K562 (cell line): ENCODE measurements around the gene CTCFL. TPM values are rescaled to one million over a fixed set of nuclear protein-coding genes. Genes with fewer than 3 reads are reported as not detected.

Experiments used
- ATAC-seq: fragments of 200-7000 bp; cut with Tn5 transposase; 3 replicates; pipeline ENCODE4 v1.9.1; 2020; ENCODE audit warnings: moderate library complexity
- BruUV-seq: library from RNA; stranded (reverse); fragments of 400-500 nt; replicated peaks from 2 replicates; lab custom pipeline; 2021; lab: Mats Ljungman, UMichigan
- CTCF ChIA-PET: fragments of 300-600 bp; formaldehyde crosslinking; extraction: SDS; loops from one replicate; lab custom pipeline; 2021; ENCODE audit warnings: low intra/inter-chr PET ratio; lab: Yijun Ruan, JAX
- POLR2A ChIA-PET: fragments of 300-600, 350-650 bp; sonication (Branson Sonifier 250); formaldehyde crosslinking; extraction: SDS; loops from one replicate; lab custom pipeline; 2021; ENCODE audit warnings: antibody characterized with exemption, inconsistent platforms; lab: Yijun Ruan, JAX
- DNase-seq, 4 experiments: peaks; one replicate each; pipeline versions ENCODE4 v3.0.0 to v3.0.0-alpha.2; 2011 to 2018; ENCODE audit warnings: low spot score in 3 of 4, mixed read lengths in 3 of 4; ENCODE audit errors: extremely low read depth in 1 of 4
- FAIRE-seq: peaks from 2 replicates; lab custom pipeline; 2011; peaks lifted over from hg19 to GRCh38; lab: Jason Lieb, UNC
- H2AFZ ChIP-seq: 2 replicates; pipeline ENCODE4 v1.6.0; 2011; ENCODE audit warnings: low read depth, low read length, control low read depth, inconsistent platforms
- H3K27ac ChIP-seq: fragments of 200-600 bp; 3 replicates; pipeline ENCODE4 v1.8.0; 2011; ENCODE audit warnings: low read depth, mild to moderate bottlenecking, control low read depth, inconsistent platforms, low read length, moderate library complexity, mixed read lengths; ENCODE audit errors: extremely low read depth
- H3K27me3 ChIP-seq, 2 experiments: fragments of 300-600 bp in 1 of 2; 2 replicates in 1 of 2; 3 replicates in 1 of 2; pipeline versions ENCODE4 v1.6.0 to v1.8.0; 2011; ENCODE audit warnings: inconsistent platforms in 2 of 2, low read length in 2 of 2, mild to moderate bottlenecking in 1 of 2, mixed read lengths in 1 of 2, moderate library complexity in 1 of 2; ENCODE audit not compliant: control insufficient read depth in 2 of 2, insufficient read depth in 2 of 2
- H3K36me3 ChIP-seq: fragments of 300-600 bp; 3 replicates; pipeline ENCODE4 v1.8.0; 2011; ENCODE audit warnings: mild to moderate bottlenecking, low read length, inconsistent platforms; ENCODE audit not compliant: control insufficient read depth, insufficient read depth
- H3K4me1 ChIP-seq, 2 experiments: fragments of 200-600 bp in 1 of 2; replicated peaks in 1 of 2; 2 replicates in 1 of 2; 3 replicates in 1 of 2; pipeline versions ENCODE4 v1.5.1 to v1.8.0; 2011; ENCODE audit warnings: inconsistent platforms in 2 of 2, low read length in 2 of 2, mild to moderate bottlenecking in 1 of 2, mixed read lengths in 1 of 2, moderate library complexity in 1 of 2; ENCODE audit not compliant: control insufficient read depth in 2 of 2, insufficient read depth in 2 of 2
- H3K4me2 ChIP-seq: 2 replicates; pipeline ENCODE4 v1.6.1; 2011; ENCODE audit warnings: low read length, control low read depth, inconsistent platforms, mixed read lengths; ENCODE audit not compliant: insufficient read depth
- H3K4me3 ChIP-seq: fragments of 200-600 bp; sonication (generic), shearing (Covaris generic); 2 replicates; pipeline ENCODE4 v1.5.1; 2016; ENCODE audit warnings: control low read depth, inconsistent platforms
- H3K79me2 ChIP-seq: fragments of 200-600 bp; 3 replicates; pipeline ENCODE4 v1.8.0; 2011; ENCODE audit warnings: low read length, inconsistent platforms; ENCODE audit not compliant: control insufficient read depth, insufficient read depth
- H3K9ac ChIP-seq, 2 experiments: 2 replicates each; pipeline versions ENCODE4 v1.6.0 to v1.6.1; 2011; ENCODE audit warnings: low read depth in 2 of 2, low read length in 2 of 2, control low read depth in 1 of 2, inconsistent platforms in 1 of 2, mild to moderate bottlenecking in 1 of 2, mixed read lengths in 1 of 2; ENCODE audit not compliant: insufficient read depth in 1 of 2
- H3K9me1 ChIP-seq: one replicate; pipeline ENCODE4 v1.6.0; 2011; ENCODE audit warnings: inconsistent platforms, mild to moderate bottlenecking, low read length, moderate library complexity; ENCODE audit not compliant: control insufficient read depth, insufficient read depth
- H3K9me3 ChIP-seq: replicated peaks from 2 replicates; pipeline ENCODE4 v1.5.1; 2011; ENCODE audit warnings: low read depth, low read length, inconsistent platforms; ENCODE audit not compliant: control insufficient read depth, insufficient read depth
- H4K20me1 ChIP-seq: replicated peaks from 2 replicates; pipeline ENCODE4 v1.6.1; 2011; ENCODE audit warnings: low read length, inconsistent platforms, mixed read lengths; ENCODE audit not compliant: control insufficient read depth, insufficient read depth
- CHD2 ChIP-seq: IDR thresholded peaks from 2 replicates; pipeline ENCODE4 v1.6.1; 2011; ENCODE audit warnings: low read depth, low read length
- GTF2B ChIP-seq: IDR thresholded peaks from 2 replicates; pipeline ENCODE4 v1.6.1; 2011; ENCODE audit not compliant: insufficient read length; ENCODE audit errors: extremely low read depth
- HEY1 ChIP-seq: fragments of 250-450 bp; sonication (Bioruptor Pico); IDR thresholded peaks from 2 replicates; pipeline ENCODE4 v1.5.0; 2020; ENCODE audit warnings: mild to moderate bottlenecking, moderate library complexity, borderline replicate concordance
- HNRNPLL ChIP-seq: fragments of 200-400 bp; formaldehyde crosslinking; IDR thresholded peaks from 2 replicates; pipeline ENCODE4 v1.6.1; 2017; ENCODE audit warnings: low read length, low read depth, mild to moderate bottlenecking; ENCODE audit not compliant: poor library complexity, severe bottlenecking
- WGBS: fragments of 100-300 bp; shearing (Covaris generic); methylation state at CpG from one replicate; pipeline ENCODE4 v1.1.6; 2016; ENCODE audit warnings: low coverage, mixed read lengths; ENCODE audit not compliant: insufficient coverage; ENCODE audit errors: missing lambda C conversion rate; 5-methylcytosine and 5-hydroxymethylcytosine counted together
- in situ Hi-C: fragments of 300-500 bp; cut with MboI; formaldehyde crosslinking; loops from 4 replicates; pipeline ENCODE4 v1.15.0; 2018; ENCODE audit warnings: inconsistent platforms, mixed read lengths
- intact Hi-C: fragments of 100-400 bp; cut with micrococcal nuclease; formaldehyde crosslinking; loops from 2 replicates; pipeline ENCODE4 v1.14.2; 2022
- polyA plus RNA-seq, 8 experiments: library from polyadenylated mRNA; depleted of rRNA in 4 of 8; stranded (reverse) in 5 of 8; unstranded in 3 of 8; fragments of >200 nt; fragmentation: Nextera tagmentation in 2 of 8; fragmentation: Illumina TruSeq in 1 of 8; extraction: Ambion mirVana in 2 of 8; extraction: Trizol in 1 of 8; gene quantifications; 2 replicates each; pipeline versions ENCODE4 v1.2.1 to v1.2.3, GENCODE V29; 2011 to 2014; ENCODE audit warnings: inconsistent platforms in 1 of 8, missing spikeins in 1 of 8
- total RNA-seq, 7 experiments: library from RNA; depleted of rRNA in 6 of 7; stranded (reverse); fragments of >200 nt in 6 of 7; fragmentation: Illumina TruSeq in 2 of 7; extraction: Trizol in 2 of 7; gene quantifications; 2 replicates each; pipeline versions ENCODE4 v1.2.1 to v1.2.3, GENCODE V29; 2011 to 2021; ENCODE audit warnings: low replicate concordance in 1 of 7
- TF ChIP-seq, protein P1 (sequence below): sonication (generic); formaldehyde crosslinking; IDR thresholded peaks from 2 replicates; pipeline ENCODE4 v1.8.1; 2023; ENCODE audit warnings: mild to moderate bottlenecking, missing genetic modification reagents

Gene CTCFL
- total and polyA plus RNA-seq, 9 of the 15 experiments (the other 6 are each of a cell fraction or from before 2014, with no cell fraction given), result 42.4 to 188 (median 111) TPM

DNA sequence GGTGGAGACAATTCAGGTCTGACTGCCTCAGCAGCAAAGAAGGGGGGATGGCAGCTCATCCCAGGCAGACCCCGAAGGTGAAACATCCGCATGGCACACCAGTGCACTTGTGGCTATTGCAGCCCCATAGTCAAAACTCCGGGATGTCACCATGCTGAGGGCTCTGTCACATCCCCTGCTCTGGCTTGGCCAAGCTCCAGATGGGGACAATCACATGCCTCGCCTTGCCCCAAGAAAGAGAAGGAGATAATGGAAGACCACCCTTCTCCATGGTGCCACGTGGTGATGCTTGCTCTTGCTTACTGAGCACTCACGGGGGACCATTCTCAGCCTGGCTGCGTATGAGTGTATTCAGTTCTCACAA is 73.5 kb downstream of the CTCFL start:
- Histone ChIP-seq H3K4me2 (peak overlapping the region; percentile 63), H2AFZ (peak overlapping the region; percentile 90), H3K27ac (peak overlapping the region; percentile 92), H3K36me3 (no peaks in the 10 kb centered on the region), H3K27me3 (no peaks in the 10 kb centered on the region), H4K20me1 (no peaks in the 10 kb centered on the region), H3K79me2 (no peaks in the 10 kb centered on the region), H3K9ac (peak overlapping the region; percentile 65 to 70; a peak in 3 of 4 replicates), H3K4me1 (peaks cover 55% of the 10 kb centered on the region in 2 experiments), H3K9me3 (no peaks in the 10 kb centered on the region), H3K4me3 (no peak overlapping the region), H3K9me1 (peaks cover 4% of the 10 kb centered on the region)
- ChIA-PET CTCF (no interaction called here), POLR2A (interaction anchor here (0.5 kb wide), 1 partner anchor 81 kb away, joined by 3 read pairs; no protein-coding TSS in a partner anchor)
- WGBS, result 49% methylated on average over 7 of the region's 7 CpGs
- ATAC-seq (no peak), FAIRE-seq (peak; percentile 29), DNase-seq (no peak)
- intact Hi-C loops (loop anchor here (5.0 kb wide), 1 partner anchor 59 kb away; the partner anchor contains the start of gene RBM38), in situ Hi-C loops (no loop called here)
- BruUV-seq, result no TSS peak
- TF ChIP-seq GTF2B (no peak), CHD2 (0 out of 2 replicates have a peak, but pooled peaks have one; percentile 0), HNRNPLL (peak; percentile 12), HEY1 (CRISPR knock-in tag) (no peak)
- TF ChIP-seq, protein P1, sequence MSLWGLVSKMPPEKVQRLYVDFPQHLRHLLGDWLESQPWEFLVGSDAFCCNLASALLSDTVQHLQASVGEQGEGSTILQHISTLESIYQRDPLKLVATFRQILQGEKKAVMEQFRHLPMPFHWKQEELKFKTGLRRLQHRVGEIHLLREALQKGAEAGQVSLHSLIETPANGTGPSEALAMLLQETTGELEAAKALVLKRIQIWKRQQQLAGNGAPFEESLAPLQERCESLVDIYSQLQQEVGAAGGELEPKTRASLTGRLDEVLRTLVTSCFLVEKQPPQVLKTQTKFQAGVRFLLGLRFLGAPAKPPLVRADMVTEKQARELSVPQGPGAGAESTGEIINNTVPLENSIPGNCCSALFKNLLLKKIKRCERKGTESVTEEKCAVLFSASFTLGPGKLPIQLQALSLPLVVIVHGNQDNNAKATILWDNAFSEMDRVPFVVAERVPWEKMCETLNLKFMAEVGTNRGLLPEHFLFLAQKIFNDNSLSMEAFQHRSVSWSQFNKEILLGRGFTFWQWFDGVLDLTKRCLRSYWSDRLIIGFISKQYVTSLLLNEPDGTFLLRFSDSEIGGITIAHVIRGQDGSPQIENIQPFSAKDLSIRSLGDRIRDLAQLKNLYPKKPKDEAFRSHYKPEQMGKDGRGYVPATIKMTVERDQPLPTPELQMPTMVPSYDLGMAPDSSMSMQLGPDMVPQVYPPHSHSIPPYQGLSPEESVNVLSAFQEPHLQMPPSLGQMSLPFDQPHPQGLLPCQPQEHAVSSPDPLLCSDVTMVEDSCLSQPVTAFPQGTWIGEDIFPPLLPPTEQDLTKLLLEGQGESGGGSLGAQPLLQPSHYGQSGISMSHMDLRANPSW (CRISPR knock-in tag), result 0 out of 2 replicates have a peak, but pooled peaks have one; percentile 33
